HAP-1 (cell line): ENCODE results near the gene RASA4.
"Not testable (repeated sequence)": the region's sequence is repeated elsewhere in the genome, so short reads cannot be mapped to it uniquely, and the experiment has no call there.

Experiments used
- DNase-seq, 2 experiments: peaks; one replicate each; pipeline ENCODE4 v3.0.0-alpha.2; 2016 to 2020; ENCODE audit warnings: low spot score in 2 of 2
- H3K27me3 ChIP-seq: fragments of 250-450 bp; sonication (Bioruptor Pico); 2 replicates; pipeline ENCODE4 v1.5.1; 2020; ENCODE audit warnings: low read depth, mild to moderate bottlenecking, moderate library complexity
- H3K36me3 ChIP-seq: fragments of 250-450 bp; sonication (Bioruptor Pico); replicated peaks from 2 replicates; pipeline ENCODE4 v1.5.1; 2020; ENCODE audit warnings: mild to moderate bottlenecking
- H3K4me1 ChIP-seq: fragments of 250-450 bp; sonication (Bioruptor Pico); 2 replicates; pipeline ENCODE4 v1.5.1; 2020; ENCODE audit warnings: mild to moderate bottlenecking
- H3K4me3 ChIP-seq: fragments of 250-450 bp; sonication (Bioruptor Pico); 2 replicates; pipeline ENCODE4 v1.5.1; 2020; ENCODE audit warnings: mild to moderate bottlenecking, moderate library complexity
- H3K9me3 ChIP-seq: fragments of 250-450 bp; sonication (Bioruptor Pico); 2 replicates; pipeline ENCODE4 v1.5.1; 2020; ENCODE audit warnings: mild to moderate bottlenecking, moderate library complexity
- in situ Hi-C: fragments of 300-500 bp; cut with MboI; formaldehyde crosslinking; loops from 3 replicates; pipeline ENCODE4 v1.14.3; 2020; ENCODE audit warnings: low sequenced_read_pairs, inconsistent platforms, mixed read lengths

Gene RASA4

GRCh38 chr7:102616507-102617125, at the start of gene RASA4:
Gene RASA4 (minus strand): TSS chr7:102616756. CDS start chr7:102616689, 67 bp downstream.
- H3K9me3 ChIP-seq, H3K27me3 ChIP-seq, H3K36me3 ChIP-seq, H3K4me1 ChIP-seq, H3K4me3 ChIP-seq, in situ Hi-C loops: not testable (repeated sequence)
- peak in 1 of 2 experiments; percentile 23 for DNase-seq

GRCh38 chr7:102664765-102665164, 48.2 kb upstream of the RASA4 start:
- H3K36me3 ChIP-seq, H3K27me3 ChIP-seq, H3K9me3 ChIP-seq, in situ Hi-C loops, H3K4me3 ChIP-seq, DNase-seq, H3K4me1 ChIP-seq: not testable (repeated sequence)

GRCh38 chr7:102649924-102650323, 33.4 kb upstream of the RASA4 start, which contains the start of gene SPDYE2B:
Gene SPDYE2B (plus strand): TSS chr7:102650319. CDS start chr7:102652349, 2,030 bp downstream.
- DNase-seq, H3K4me3 ChIP-seq, H3K36me3 ChIP-seq, in situ Hi-C loops, H3K27me3 ChIP-seq, H3K4me1 ChIP-seq, H3K9me3 ChIP-seq: not testable (repeated sequence)

GRCh38 chr7:102647813-102648212, 31.3 kb upstream of the RASA4 start:
- in situ Hi-C loops, H3K27me3 ChIP-seq, DNase-seq, H3K9me3 ChIP-seq, H3K4me1 ChIP-seq, H3K36me3 ChIP-seq, H3K4me3 ChIP-seq: not testable (repeated sequence)

GRCh38 chr7:102643404-102643803, 26.8 kb upstream of the RASA4 start:
- H3K27me3 ChIP-seq, DNase-seq, H3K9me3 ChIP-seq, H3K36me3 ChIP-seq, H3K4me1 ChIP-seq, H3K4me3 ChIP-seq, in situ Hi-C loops: not testable (repeated sequence)

- H3K9me3 ChIP-seq, H3K4me1 ChIP-seq, DNase-seq, in situ Hi-C loops, H3K4me3 ChIP-seq, H3K27me3 ChIP-seq, H3K36me3 ChIP-seq: not testable (repeated sequence)
Measured at GRCh38 chr7:102642691-102643090, 26.1 kb upstream of the RASA4 start, which contains the start of gene UPK3BL1. Gene UPK3BL1 (minus strand): TSS chr7:102642791. CDS start chr7:102642741, 50 bp downstream.

- H3K4me1 ChIP-seq, H3K9me3 ChIP-seq, H3K4me3 ChIP-seq, DNase-seq, in situ Hi-C loops, H3K36me3 ChIP-seq, H3K27me3 ChIP-seq: not testable (repeated sequence)
Measured at GRCh38 chr7:102638848-102639247, 22.3 kb upstream of the RASA4 start.

- H3K9me3 ChIP-seq, H3K36me3 ChIP-seq, DNase-seq, H3K27me3 ChIP-seq, in situ Hi-C loops, H3K4me1 ChIP-seq, H3K4me3 ChIP-seq: not testable (repeated sequence)
Measured at GRCh38 chr7:102636956-102637355, 20.4 kb upstream of the RASA4 start.

- H3K4me3 ChIP-seq, H3K9me3 ChIP-seq, DNase-seq, H3K36me3 ChIP-seq, H3K4me1 ChIP-seq, H3K27me3 ChIP-seq, in situ Hi-C loops: not testable (repeated sequence)
Measured at GRCh38 chr7:102635354-102635753, 18.8 kb upstream of the RASA4 start.

- DNase-seq, H3K27me3 ChIP-seq, H3K36me3 ChIP-seq, H3K4me3 ChIP-seq, H3K9me3 ChIP-seq, in situ Hi-C loops, H3K4me1 ChIP-seq: not testable (repeated sequence)
Measured at GRCh38 chr7:102634299-102634698, 17.7 kb upstream of the RASA4 start.

GRCh38 chr7:102630622-102631021, 14.1 kb upstream of the RASA4 start:
- H3K4me3 ChIP-seq, DNase-seq, H3K27me3 ChIP-seq, in situ Hi-C loops, H3K9me3 ChIP-seq, H3K4me1 ChIP-seq, H3K36me3 ChIP-seq: not testable (repeated sequence)

- H3K9me3 ChIP-seq, H3K36me3 ChIP-seq, DNase-seq, H3K4me3 ChIP-seq, in situ Hi-C loops, H3K27me3 ChIP-seq, H3K4me1 ChIP-seq: not testable (repeated sequence)
Measured at GRCh38 chr7:102627271-102627904, 10.8 kb upstream of the RASA4 start.

GRCh38 chr7:102618122-102618521, 1.6 kb upstream of the RASA4 start:
- DNase-seq, H3K9me3 ChIP-seq, in situ Hi-C loops, H3K27me3 ChIP-seq, H3K36me3 ChIP-seq, H3K4me1 ChIP-seq, H3K4me3 ChIP-seq: not testable (repeated sequence)

- H3K9me3 ChIP-seq, in situ Hi-C loops, H3K36me3 ChIP-seq, DNase-seq, H3K4me1 ChIP-seq, H3K4me3 ChIP-seq, H3K27me3 ChIP-seq: not testable (repeated sequence)
Measured at GRCh38 chr7:102615930-102616329, 626 bp downstream of the RASA4 start.

GRCh38 chr7:102614873-102615272, 1.7 kb downstream of the RASA4 start:
- H3K27me3 ChIP-seq, H3K4me1 ChIP-seq, in situ Hi-C loops, H3K9me3 ChIP-seq, H3K36me3 ChIP-seq, DNase-seq, H3K4me3 ChIP-seq: not testable (repeated sequence)
